ENCODE measurements around the gene SARDH. TPM values are rescaled to one million over a fixed set of nuclear protein-coding genes. Genes with fewer than 3 reads are reported as not detected.

The SARDH gene
- total RNA-seq, 2 donors from 2014 or later = 20.2 to 61.0 TPM

GRCh38 chr9:133705576-133705975 lies 32.6 kb downstream of the SARDH start:
- peak in 1 of 4 donors; percentile 1 for DNase-seq
- no peak for TF ChIP-seq CTCF (IDR thresholded peaks at IDR 0.05)
- no peak for TF ChIP-seq POLR2A (IDR thresholded peaks at IDR 0.05)
- Histone ChIP-seq H3K27ac (no peak overlapping the region), H3K9me3 (no peaks in the 10 kb centered on the region), H3K36me3 (replicated peaks in 1 of 2; ENCODE audit: insufficient read depth in 1 of 2, low read depth in 2 of 2) (no peaks in the 10 kb centered on the region), H3K27me3 (no peaks in the 10 kb centered on the region), H3K4me3 (no peak overlapping the region), H3K4me1 (no peaks in the 10 kb centered on the region)
- intact Hi-C loops (cut with DNase I) = no loop called here
- 83 to 86% methylated on average over 10 of the region's 10 CpGs for WGBS, 2 donors
- no peak for ATAC-seq

- 89 to 92% methylated on average over 9 to 20 of the region's 23 CpGs for WGBS, 2 donors
- peak in 1 of 4 donors; percentile 9 for DNase-seq
- intact Hi-C loops (cut with DNase I) = no loop called here
These were observed 33.4 kb downstream of the SARDH start for GRCh38 chr9:133704711-133705181.

GRCh38 chr9:133703591-133704399 lies 34.4 kb downstream of the SARDH start:
- no peak for TF ChIP-seq CTCF (IDR thresholded peaks at IDR 0.05)
- no peak for TF ChIP-seq POLR2A (IDR thresholded peaks at IDR 0.05)
- Histone ChIP-seq H3K27ac (no peak overlapping the region), H3K4me3 (no peak overlapping the region), H3K9me3 (no peaks in the 10 kb centered on the region), H3K36me3 (replicated peaks in 1 of 2; ENCODE audit: insufficient read depth in 1 of 2, low read depth in 2 of 2) (no peaks in the 10 kb centered on the region), H3K27me3 (no peaks in the 10 kb centered on the region), H3K4me1 (no peaks in the 10 kb centered on the region)
- peak in 1 of 4 donors; percentile 9 for DNase-seq
- ATAC-seq = no peak
- intact Hi-C loops (cut with DNase I) = no loop called here
- WGBS, 2 donors = 81 to 85% methylated on average over 8 to 21 of the region's 21 CpGs

More at GRCh38 chr9:133704711-133705181, 33.4 kb downstream of the SARDH start:
- Histone ChIP-seq H3K9me3 (no peaks in the 10 kb centered on the region), H3K4me3 (no peak overlapping the region), H3K4me1 (no peaks in the 10 kb centered on the region), H3K27me3 (no peaks in the 10 kb centered on the region), H3K36me3 (replicated peaks in 1 of 2; ENCODE audit: insufficient read depth in 1 of 2, low read depth in 2 of 2) (no peaks in the 10 kb centered on the region), H3K27ac (no peak overlapping the region)
- ATAC-seq = no peak
- no peak for TF ChIP-seq POLR2A (IDR thresholded peaks at IDR 0.05)
- no peak for TF ChIP-seq CTCF (IDR thresholded peaks at IDR 0.05)

GRCh38 chr9:133702798-133703590 lies 35.2 kb downstream of the SARDH start:
- no peak for ATAC-seq
- DNase-seq = peak in 1 of 4 donors; percentile 7
- TF ChIP-seq CTCF (IDR thresholded peaks at IDR 0.05) = no peak
- TF ChIP-seq POLR2A (IDR thresholded peaks at IDR 0.05) = no peak
- Histone ChIP-seq H3K4me1 (no peaks in the 10 kb centered on the region), H3K27me3 (no peaks in the 10 kb centered on the region), H3K4me3 (no peak overlapping the region), H3K36me3 (replicated peaks in 1 of 2; ENCODE audit: insufficient read depth in 1 of 2, low read depth in 2 of 2) (no peaks in the 10 kb centered on the region), H3K9me3 (no peaks in the 10 kb centered on the region), H3K27ac (no peak overlapping the region)
- 63 to 74% methylated on average over 13 to 38 of the region's 39 CpGs for WGBS, 2 donors
- intact Hi-C loops (cut with DNase I) = no loop called here
